ENCODE measurements around the gene RTN4RL1. TPM values are rescaled to one million over a fixed set of nuclear protein-coding genes. Genes with fewer than 3 reads are reported as not detected.

The RTN4RL1 gene
- total RNA-seq, 6 experiments from 2014 or later: 0.54 to 2.6 (median 1.4) TPM

GRCh38 chr17:2003525-2003924 lies 21.6 kb downstream of the RTN4RL1 start:
- ATAC-seq (no peak), DNase-seq (no peak)
- H3K4me3 ChIP-seq: no peak overlapping the region
- intact Hi-C loops (cut with DNase I): no loop called here
- 80% methylated on average over 1 of the region's 13 CpGs for WGBS (ENCODE audit: insufficient coverage, low coverage, low lambda C conversion rate, missing lambda C conversion rate)
- no peaks in the 10 kb centered on the region for H3K9me3 ChIP-seq
- no peak for TF ChIP-seq CTCF (IDR thresholded peaks at IDR 0.05)
- TF ChIP-seq POLR2A (IDR thresholded peaks at IDR 0.05): no peak
- peaks cover 0 to 58% (median 28%) of the 10 kb centered on the region in 4 donors for H3K4me1 ChIP-seq
- H3K27ac ChIP-seq: peak overlapping the region in 1 of 3 donors; percentile 16
- no peaks in the 10 kb centered on the region for H3K36me3 ChIP-seq
- no peaks in the 10 kb centered on the region for H3K27me3 ChIP-seq

GRCh38 chr17:2002767-2003329 lies 22.3 kb downstream of the RTN4RL1 start:
- no peak overlapping the region for H3K4me3 ChIP-seq
- intact Hi-C loops (cut with DNase I): no loop called here
- H3K9me3 ChIP-seq: no peaks in the 10 kb centered on the region
- no peak for ATAC-seq
- H3K4me1 ChIP-seq: peaks cover 0 to 57% (median 27%) of the 10 kb centered on the region in 4 donors
- no peaks in the 10 kb centered on the region for H3K27me3 ChIP-seq
- H3K27ac ChIP-seq: peak overlapping the region in 1 of 3 donors; percentile 16
- DNase-seq: peak in 1 of 3 donors; percentile 66
- H3K36me3 ChIP-seq: no peaks in the 10 kb centered on the region
- WGBS (ENCODE audit: insufficient coverage, low coverage, low lambda C conversion rate, missing lambda C conversion rate): 35% methylated on average over 4 of the region's 16 CpGs
- TF ChIP-seq POLR2A (IDR thresholded peaks at IDR 0.05) (no peak), CTCF (IDR thresholded peaks at IDR 0.05) (no peak)

GRCh38 chr17:1999557-2000251 lies 25.4 kb downstream of the RTN4RL1 start:
- H3K4me3 ChIP-seq: peak overlapping the region in 1 of 3 donors; percentile 19
- ATAC-seq: peak; percentile 37 to 62 (median 54)
- WGBS (ENCODE audit: insufficient coverage, low coverage, low lambda C conversion rate, missing lambda C conversion rate): 15% methylated on average over 12 of the region's 13 CpGs
- peaks cover 0 to 68% (median 26%) of the 10 kb centered on the region in 4 donors for H3K4me1 ChIP-seq
- peak; percentile 72 to 87 (median 87) for DNase-seq
- TF ChIP-seq CTCF (IDR thresholded peaks at IDR 0.05) (no peak), POLR2A (IDR thresholded peaks at IDR 0.05) (no peak)
- H3K27ac ChIP-seq: peak overlapping the region; percentile 37 to 49 (median 41)
- no peaks in the 10 kb centered on the region for H3K36me3 ChIP-seq
- intact Hi-C loops (cut with DNase I): no loop called here
- no peaks in the 10 kb centered on the region for H3K27me3 ChIP-seq
- H3K9me3 ChIP-seq: no peaks in the 10 kb centered on the region

- Histone ChIP-seq H3K27ac (peak overlapping the region; percentile 70 to 77 (median 70)), H3K27me3 (no peaks in the 10 kb centered on the region), H3K4me1 (peaks cover 0 to 59% (median 24%) of the 10 kb centered on the region in 4 donors), H3K9me3 (no peaks in the 10 kb centered on the region), H3K4me3 (peak overlapping the region; percentile 60 to 78 (median 77)), H3K36me3 (no peaks in the 10 kb centered on the region)
- ATAC-seq: peak; percentile 61 to 73 (median 70)
- peak; percentile 86 to 93 (median 90) for DNase-seq
- TF ChIP-seq POLR2A (IDR thresholded peaks at IDR 0.05): peak; percentile 66
- no peak for TF ChIP-seq CTCF (IDR thresholded peaks at IDR 0.05)
- intact Hi-C loops (cut with DNase I): no loop called here
- WGBS (ENCODE audit: insufficient coverage, low coverage, low lambda C conversion rate, missing lambda C conversion rate): no CpG with 5 or more reads among the region's 92 CpGs
Observed at GRCh38 chr17:1997927-1998742, 27.0 kb downstream of the RTN4RL1 start.

Data from right lobe of liver (tissue), 6 donors.